HTR-8/SVneo (cell line): Measurements from ENCODE around the gene DCDC2B.

ENCODE experiments used
- DNase-seq: peaks from one replicate; pipeline ENCODE4 v3.0.0; 2011; ENCODE audit warnings: low spot score, mixed read lengths; ENCODE audit not compliant: insufficient read length
- FAIRE-seq: peaks from 2 replicates; lab custom pipeline; 2011; peaks lifted over from hg19 to GRCh38; lab: Jason Lieb, UNC

DCDC2B gene

GRCh38 chr1:32221980-32222755 lies 13.3 kb downstream of the DCDC2B start, which contains the start of the genes EIF3I and TMEM234:
EIF3I (plus strand) TSS chr1:32222407; CDS start chr1:32222442, 35 bp downstream.
TMEM234 (minus strand) TSS chr1:32222353; CDS start chr1:32222322, 31 bp downstream.
- peak; percentile 36 for FAIRE-seq
- peak; percentile 88 for DNase-seq

- DNase-seq (no peak), FAIRE-seq (no peak)
Measured at GRCh38 chr1:32223683-32224082, 14.8 kb downstream of the DCDC2B start.

GRCh38 chr1:32224285-32224684 lies 15.4 kb downstream of the DCDC2B start:
- DNase-seq (no peak), FAIRE-seq (no peak)

GRCh38 chr1:32228771-32229170 lies 19.9 kb downstream of the DCDC2B start:
- FAIRE-seq, result no peak
- DNase-seq, result no peak

- FAIRE-seq, result no peak
- no peak for DNase-seq
Measured at GRCh38 chr1:32231843-32232432, 23.0 kb downstream of the DCDC2B start.

- FAIRE-seq (no peak), DNase-seq (no peak)
Measured at GRCh38 chr1:32232558-32233304, 23.8 kb downstream of the DCDC2B start.

GRCh38 chr1:32234792-32235191 lies 25.9 kb downstream of the DCDC2B start:
- DNase-seq (no peak), FAIRE-seq (no peak)

- no peak for DNase-seq
- FAIRE-seq, result no peak
Measured at GRCh38 chr1:32239337-32239736, 30.4 kb downstream of the DCDC2B start.

- FAIRE-seq (no peak), DNase-seq (no peak)
Measured at GRCh38 chr1:32239790-32240139, 30.9 kb downstream of the DCDC2B start.

- DNase-seq (no peak), FAIRE-seq (no peak)
Measured at GRCh38 chr1:32240140-32240951, 31.5 kb downstream of the DCDC2B start.

- DNase-seq (no peak), FAIRE-seq (no peak)
Measured at GRCh38 chr1:32241001-32241763, 32.3 kb downstream of the DCDC2B start.

GRCh38 chr1:32242341-32242851 lies 33.5 kb downstream of the DCDC2B start:
- no peak for FAIRE-seq
- no peak for DNase-seq

- peak; percentile 53 for DNase-seq
- no peak for FAIRE-seq
Measured at GRCh38 chr1:32246888-32247273, 38.0 kb downstream of the DCDC2B start, which contains the start of gene FAM167B. FAM167B (plus strand) TSS chr1:32247222; CDS start chr1:32247422, 200 bp downstream.

GRCh38 chr1:32247452-32247851 lies 38.6 kb downstream of the DCDC2B start:
- FAIRE-seq, result no peak
- no peak for DNase-seq

GRCh38 chr1:32247983-32248889 lies 39.3 kb downstream of the DCDC2B start:
- DNase-seq, result peak; percentile 59
- FAIRE-seq, result no peak

- FAIRE-seq (no peak), DNase-seq (peak; percentile 42)
Measured at GRCh38 chr1:32249831-32250525, 41.1 kb downstream of the DCDC2B start.

- no peak for FAIRE-seq
- DNase-seq, result no peak
Measured at GRCh38 chr1:32250893-32251716, 42.2 kb downstream of the DCDC2B start, which contains the start of gene LCK. LCK (plus strand) TSS chr1:32251265; CDS start chr1:32274330, 23,065 bp downstream.
